ENCODE measurements around the gene ANO2. TPM values are rescaled to one million over a fixed set of nuclear protein-coding genes. Genes with fewer than 3 reads are reported as not detected.

Gene ANO2
- total RNA-seq, 1 experiment from 2014 or later: 1.2 TPM

GRCh38 chr12:5778821-5779220 is 166.2 kb downstream of the ANO2 start:
- no peak for DNase-seq (ENCODE audit: low read depth)

GRCh38 chr12:5777451-5777850 is 167.6 kb downstream of the ANO2 start:
- DNase-seq (ENCODE audit: low read depth): no peak

GRCh38 chr12:5776091-5776490 is 169.0 kb downstream of the ANO2 start:
- DNase-seq (ENCODE audit: low read depth): no peak

GRCh38 chr12:5773550-5773949 is 171.5 kb downstream of the ANO2 start:
- DNase-seq (ENCODE audit: low read depth): no peak

GRCh38 chr12:5771756-5772155 is 173.3 kb downstream of the ANO2 start:
- DNase-seq (ENCODE audit: low read depth): no peak

GRCh38 chr12:5770727-5771126 is 174.3 kb downstream of the ANO2 start:
- no peak for DNase-seq (ENCODE audit: low read depth)

GRCh38 chr12:5768581-5769196 is 176.4 kb downstream of the ANO2 start:
- DNase-seq (ENCODE audit: low read depth): no peak

- DNase-seq (ENCODE audit: low read depth): no peak
These were observed 176.9 kb downstream of the ANO2 start for GRCh38 chr12:5768171-5768570.

- DNase-seq (ENCODE audit: low read depth): no peak
These were observed 186.7 kb downstream of the ANO2 start for GRCh38 chr12:5758347-5758746.

- no peak for DNase-seq (ENCODE audit: low read depth)
These were observed 188.7 kb downstream of the ANO2 start for GRCh38 chr12:5756338-5756842.

- no peak for DNase-seq (ENCODE audit: low read depth)
These were observed 197.0 kb downstream of the ANO2 start for GRCh38 chr12:5748027-5748426.

- no peak for DNase-seq (ENCODE audit: low read depth)
These were observed 198.1 kb downstream of the ANO2 start for GRCh38 chr12:5746917-5747316.

GRCh38 chr12:5746036-5746908 is 198.8 kb downstream of the ANO2 start:
- no peak for DNase-seq (ENCODE audit: low read depth)

- peak; percentile 80 for DNase-seq (ENCODE audit: low read depth)
These were observed 199.7 kb downstream of the ANO2 start for GRCh38 chr12:5745251-5745888.

GRCh38 chr12:5742258-5742657 is 202.8 kb downstream of the ANO2 start:
- no peak for DNase-seq (ENCODE audit: low read depth)

GRCh38 chr12:5739917-5740316 is 205.1 kb downstream of the ANO2 start:
- no peak for DNase-seq (ENCODE audit: low read depth)

- DNase-seq (ENCODE audit: low read depth): no peak
These were observed 207.3 kb downstream of the ANO2 start for GRCh38 chr12:5737778-5738177.

GRCh38 chr12:5736527-5736926 is 208.5 kb downstream of the ANO2 start:
- DNase-seq (ENCODE audit: low read depth): no peak

- no peak for DNase-seq (ENCODE audit: low read depth)
These were observed 209.0 kb downstream of the ANO2 start for GRCh38 chr12:5736016-5736415.

GRCh38 chr12:5733916-5734315 is 211.1 kb downstream of the ANO2 start:
- DNase-seq (ENCODE audit: low read depth): no peak

- peak; percentile 74 for DNase-seq (ENCODE audit: low read depth)
These were observed 211.8 kb downstream of the ANO2 start for GRCh38 chr12:5733136-5733755.

GRCh38 chr12:5730962-5731361 is 214.1 kb downstream of the ANO2 start:
- DNase-seq (ENCODE audit: low read depth): no peak

Data from Daoy (cell line).